Lower leg skin (tissue), 3 donors: ENCODE data around the gene SNRPD2.

ENCODE experiments used
- CTCF ChIP-seq, 3 donors: fragments of 450-650 bp; IDR thresholded peaks; one replicate each; pipeline ENCODE4 v1.5.1; 2016; ENCODE audit warnings: antibody characterized with exemption in 3 of 3, mild to moderate bottlenecking in 3 of 3, moderate library complexity in 2 of 3
- POLR2A ChIP-seq, 2 donors: fragments of 450-650 bp; IDR thresholded peaks; one replicate each; pipeline ENCODE4 v1.6.1; 2016 to 2017; ENCODE audit warnings: antibody characterized with exemption in 2 of 2, mild to moderate bottlenecking in 1 of 2, moderate library complexity in 1 of 2

- TF ChIP-seq CTCF (IDR thresholded peaks at IDR 0.05) (no peak), POLR2A (IDR thresholded peaks at IDR 0.05) (no peak)
These were observed 41.0 kb downstream of the SNRPD2 start for GRCh38 chr19:45650722-45651121.
